Occipital lobe (tissue), 2 donors: ENCODE results near the gene NLRP5. TPM values are rescaled to one million over a fixed set of nuclear protein-coding genes. Genes with fewer than 3 reads are reported as not detected.
A peak's percentile ranks its signal among the peaks of the same experiment; 100 is the strongest.
"Not testable (repeated sequence)": the region's sequence is repeated elsewhere in the genome, so short reads cannot be mapped to it uniquely, and the experiment has no call there.

Experiments
- DNase-seq: peaks from one replicate; lab custom pipeline; 2025; lab: John Stamatoyannopoulos, UW
- total RNA-seq: library from RNA; depleted of rRNA; stranded (reverse); fragments of >200 nt; gene quantifications from one replicate; pipeline ENCODE4 v1.2.3, GENCODE V29; 2014

The NLRP5 gene
- not detected for total RNA-seq

DNA sequence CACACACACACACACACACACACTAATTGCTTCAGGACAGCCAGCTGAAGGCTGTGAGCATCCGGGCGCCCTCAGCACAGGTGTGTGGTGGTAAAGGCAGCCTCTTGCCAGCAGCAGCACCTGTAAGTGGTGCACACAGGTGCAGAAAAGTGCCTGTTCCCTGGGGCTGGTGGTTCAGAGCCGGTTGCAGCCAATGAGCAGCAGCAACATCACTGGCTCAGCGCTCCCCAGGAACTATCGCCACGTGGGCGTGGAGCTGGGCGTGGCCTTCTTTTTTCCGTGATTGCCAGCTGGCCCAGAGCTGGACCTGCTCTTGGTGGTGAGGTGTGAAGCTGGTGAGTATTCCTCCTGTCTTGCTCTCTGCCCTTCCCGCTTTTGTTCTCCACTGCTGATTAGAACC, at the start of gene NLRP5:
TSS of gene NLRP5 (plus strand) at position 289 of the 400 bp plus-strand sequence.
- no peak for DNase-seq

- no peak for DNase-seq
These were observed 47.4 kb upstream of the NLRP5 start for GRCh38 chr19:55939206-55939605.

DNA sequence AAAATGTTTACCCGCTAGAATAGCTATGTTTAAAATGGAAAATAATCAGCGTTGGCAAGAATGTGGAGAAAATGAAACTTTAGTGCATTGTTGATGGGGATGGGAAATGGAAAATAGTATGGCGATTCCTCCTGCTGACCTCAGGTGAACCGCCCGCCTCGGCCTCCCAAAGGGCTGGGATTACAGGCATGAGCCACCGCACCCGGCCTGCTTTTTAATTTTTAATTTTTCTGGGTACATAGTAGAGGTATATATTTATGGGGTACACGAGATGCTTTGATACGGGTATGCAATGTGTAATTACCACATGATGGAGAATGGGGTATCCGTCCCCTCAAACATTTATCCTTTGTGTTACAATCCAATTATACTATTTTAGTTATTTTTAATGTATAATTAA, 46.3 kb upstream of the NLRP5 start:
- no peak for DNase-seq

DNA sequence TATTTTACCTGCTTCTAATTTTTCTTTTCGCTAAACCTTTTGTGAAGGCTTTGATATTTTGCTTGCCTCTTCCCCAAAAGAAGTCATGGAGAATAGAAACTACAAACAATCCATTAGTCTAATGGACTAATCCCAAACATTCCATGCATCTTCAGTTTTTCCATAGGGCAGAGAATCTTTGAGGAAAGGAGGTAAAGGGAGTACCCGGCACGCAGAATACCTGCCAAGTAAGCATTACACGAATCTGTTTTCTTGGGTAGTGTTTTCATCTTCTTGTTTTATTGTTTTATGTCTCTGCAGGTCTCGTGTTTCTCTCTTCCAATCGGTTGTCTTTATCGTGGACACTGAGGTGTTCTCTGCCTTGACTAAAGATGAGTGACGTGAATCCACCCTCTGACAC, 39.0 kb upstream of the NLRP5 start, which contains the start of gene NLRP8:
TSS of gene NLRP8 (plus strand) at position 301 of the 400 bp plus-strand sequence.
- no peak for DNase-seq

DNA sequence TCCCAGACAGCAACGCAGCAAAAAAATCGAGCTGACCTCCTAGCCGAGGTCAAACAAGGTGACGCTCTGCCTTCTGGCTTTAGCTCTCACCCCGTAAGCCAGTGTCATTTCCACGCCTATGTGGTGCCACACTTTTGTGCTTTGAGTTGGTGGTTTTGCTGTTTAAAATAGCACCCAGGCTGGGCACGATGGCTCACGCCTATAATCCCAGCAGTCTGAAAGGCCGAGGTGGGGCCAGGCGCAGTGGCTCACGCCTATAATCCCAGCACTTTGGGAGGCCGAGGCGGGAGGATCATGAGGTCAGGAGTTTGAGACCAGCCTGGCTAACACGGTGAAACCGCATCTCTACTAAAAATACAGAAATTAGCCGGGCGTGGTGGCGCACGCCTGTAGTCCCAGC, 36.0 kb upstream of the NLRP5 start:
- not testable (repeated sequence) for DNase-seq

DNA sequence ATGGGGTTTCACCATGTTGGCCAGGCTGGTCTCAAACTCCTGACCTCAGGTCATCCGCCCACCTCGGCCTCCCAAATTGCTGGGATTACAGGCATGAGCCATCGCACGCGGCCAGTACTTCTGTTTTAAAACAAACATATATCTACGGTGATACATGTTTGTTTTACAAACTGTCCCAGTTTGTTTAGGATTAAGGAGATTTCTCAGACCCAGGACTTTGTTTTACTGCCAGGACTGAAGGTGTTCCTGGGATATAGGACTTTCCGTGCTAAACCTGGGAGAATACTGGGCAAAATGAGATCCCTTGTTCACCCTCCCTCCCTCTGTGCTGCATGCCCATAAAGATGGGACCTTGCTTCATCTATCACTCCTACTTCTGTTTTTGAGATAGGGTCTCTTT, 30.1 kb upstream of the NLRP5 start:
- DNase-seq, result no peak

DNA sequence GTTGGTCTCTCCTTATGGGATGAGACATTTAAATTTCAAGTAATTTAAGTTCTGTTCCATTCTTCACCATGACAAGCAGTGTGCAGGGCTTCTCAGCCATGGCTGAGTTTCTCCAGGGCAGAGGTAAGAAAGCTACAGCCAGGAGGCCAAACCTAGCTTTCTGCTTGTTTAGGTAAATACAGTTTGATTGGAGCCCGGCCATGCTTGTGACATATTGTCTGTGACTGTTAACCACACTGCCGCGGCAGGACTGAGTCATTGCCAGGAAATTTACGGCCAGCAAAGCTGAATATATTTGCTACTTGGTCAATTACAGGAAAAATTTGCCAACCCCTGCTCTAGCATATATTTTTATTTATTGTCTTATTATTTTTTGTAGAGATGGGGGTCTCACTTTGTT, 28.2 kb upstream of the NLRP5 start:
- DNase-seq, result no peak

DNA sequence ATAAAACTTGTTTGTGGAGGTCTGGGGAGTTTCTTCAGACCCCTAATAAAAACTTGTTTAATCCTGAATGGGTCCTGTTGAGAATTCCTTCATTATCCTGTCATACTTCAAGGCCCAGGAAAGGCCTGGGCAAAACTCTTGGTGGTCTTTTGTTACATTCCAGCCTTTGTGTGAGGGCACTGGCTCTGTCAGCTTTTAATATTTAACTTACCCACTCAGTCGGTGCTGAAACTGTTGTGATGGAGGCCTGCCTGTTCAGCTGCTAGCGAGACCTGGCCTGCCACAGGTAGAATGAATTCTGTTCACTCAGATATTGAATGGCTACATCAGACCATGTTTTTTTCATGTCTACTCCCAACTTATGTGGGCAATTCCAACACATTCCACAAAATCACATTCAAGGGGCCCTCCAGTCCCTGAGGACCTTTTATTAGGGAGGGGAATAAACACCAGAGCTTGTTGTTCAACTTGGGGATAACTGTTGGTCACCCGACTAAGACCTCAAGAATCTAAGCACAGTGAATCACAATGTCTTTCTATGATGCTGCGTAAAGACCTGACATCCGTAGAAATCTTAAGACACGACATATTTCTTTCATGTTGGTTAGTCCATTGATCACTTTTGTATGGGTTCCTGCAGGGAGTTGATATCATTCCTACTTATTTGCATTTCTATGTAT, 26.4 kb upstream of the NLRP5 start:
- no peak for DNase-seq

DNA sequence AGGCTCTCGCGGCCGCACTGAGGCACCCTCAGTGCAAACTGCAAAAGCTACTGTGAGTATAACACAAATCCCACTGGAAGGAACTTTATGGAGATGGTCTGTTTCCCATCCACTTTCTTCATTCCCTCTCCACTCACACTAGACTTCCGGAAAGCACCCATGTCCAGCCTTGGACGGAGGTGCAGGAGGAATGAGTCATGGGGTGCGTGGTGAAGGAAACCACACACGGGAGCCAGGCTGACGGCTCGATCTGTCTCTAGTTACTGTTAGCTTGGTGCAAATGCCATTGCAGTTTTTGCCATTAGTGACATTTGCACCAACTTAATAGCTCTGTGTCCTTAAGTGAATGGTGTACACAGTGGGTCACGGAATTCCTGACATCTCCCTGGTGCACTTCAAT, 24.4 kb upstream of the NLRP5 start:
- no peak for DNase-seq

DNA sequence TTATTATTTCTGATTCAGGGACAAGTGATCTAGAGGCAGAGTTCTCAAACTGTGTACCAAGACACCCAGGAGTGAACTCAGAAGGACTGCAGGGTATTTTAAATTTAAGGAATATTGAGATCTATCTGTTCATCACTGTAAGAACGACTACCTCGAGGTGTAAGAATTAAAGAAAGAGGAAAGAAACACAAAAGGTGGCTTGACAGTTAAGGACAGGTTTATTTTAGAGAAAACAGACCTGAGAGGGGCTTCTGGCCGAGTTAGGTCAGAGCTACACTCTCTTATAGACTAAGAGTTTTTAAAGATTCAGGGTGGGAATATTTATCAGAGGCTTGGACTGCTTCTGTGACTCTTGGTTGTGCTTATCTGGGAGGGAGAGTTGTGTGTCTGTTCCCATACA, 12.6 kb upstream of the NLRP5 start:
- no peak for DNase-seq

- DNase-seq, result no peak
These were observed 6.2 kb upstream of the NLRP5 start for GRCh38 chr19:55980415-55980814.

DNA sequence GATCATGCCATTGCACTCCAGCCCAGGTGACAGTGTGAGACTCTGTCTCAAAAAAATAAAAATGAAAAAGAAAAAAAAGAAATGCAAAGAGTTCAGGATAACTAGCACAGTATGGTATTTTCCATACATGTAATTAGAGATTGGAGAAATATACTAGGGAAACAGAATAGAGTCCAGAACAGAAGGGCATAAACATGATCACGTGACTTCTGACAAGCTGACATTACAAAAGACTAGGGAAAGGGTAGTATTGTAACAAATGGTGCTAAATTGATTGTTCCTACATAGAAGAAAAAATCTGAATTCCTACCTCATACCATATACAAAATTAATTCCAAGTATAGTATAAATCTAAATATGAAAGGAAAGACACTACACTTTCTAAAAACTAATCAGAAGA, 1.3 kb upstream of the NLRP5 start:
- DNase-seq, result no peak

- DNase-seq, result no peak
These were observed 4.3 kb downstream of the NLRP5 start for GRCh38 chr19:55990831-55991230.

- DNase-seq, result no peak
These were observed 6.9 kb downstream of the NLRP5 start for GRCh38 chr19:55993492-55993891.

GRCh38 chr19:56014765-56015164, 28.2 kb downstream of the NLRP5 start:
- DNase-seq, result no peak

DNA sequence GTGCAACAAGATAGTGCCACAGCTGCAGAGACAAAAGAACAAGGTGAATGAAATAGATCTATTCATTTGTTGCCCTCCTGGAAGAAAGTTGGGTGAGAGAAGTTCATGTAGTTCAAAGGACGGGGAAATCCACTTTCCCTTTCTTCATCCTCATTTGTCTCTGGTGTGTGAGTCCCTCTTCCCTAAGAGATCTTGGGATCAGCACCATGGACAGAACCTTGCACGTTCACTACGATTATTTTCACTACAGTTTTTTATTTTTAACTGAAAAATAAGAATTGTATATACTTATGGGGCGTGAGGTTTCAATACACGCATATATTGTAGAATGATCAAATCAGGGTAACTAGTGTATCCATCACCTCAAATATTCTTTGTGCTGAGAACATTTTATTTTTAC, 29.2 kb downstream of the NLRP5 start:
- DNase-seq, result no peak

DNA sequence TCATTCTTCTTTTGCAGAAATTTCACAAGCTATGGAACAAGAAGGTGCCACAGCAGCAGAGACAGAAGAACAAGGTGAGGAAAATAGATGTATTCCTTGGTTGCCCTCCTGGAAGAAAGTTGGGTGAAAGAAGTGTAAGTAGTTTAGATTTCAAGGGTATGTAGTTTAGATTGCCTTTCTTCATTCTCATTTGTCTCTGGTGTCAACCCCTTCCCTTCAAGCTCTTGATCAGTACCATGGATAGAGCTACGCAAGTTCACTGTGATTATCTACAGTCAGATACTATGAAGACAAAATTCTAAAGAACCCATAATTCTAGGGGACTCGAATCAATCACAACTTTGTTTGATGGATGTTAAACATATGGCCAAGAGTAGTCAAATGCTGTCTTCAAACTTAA, 32.8 kb downstream of the NLRP5 start:
- not testable (repeated sequence) for DNase-seq

DNA sequence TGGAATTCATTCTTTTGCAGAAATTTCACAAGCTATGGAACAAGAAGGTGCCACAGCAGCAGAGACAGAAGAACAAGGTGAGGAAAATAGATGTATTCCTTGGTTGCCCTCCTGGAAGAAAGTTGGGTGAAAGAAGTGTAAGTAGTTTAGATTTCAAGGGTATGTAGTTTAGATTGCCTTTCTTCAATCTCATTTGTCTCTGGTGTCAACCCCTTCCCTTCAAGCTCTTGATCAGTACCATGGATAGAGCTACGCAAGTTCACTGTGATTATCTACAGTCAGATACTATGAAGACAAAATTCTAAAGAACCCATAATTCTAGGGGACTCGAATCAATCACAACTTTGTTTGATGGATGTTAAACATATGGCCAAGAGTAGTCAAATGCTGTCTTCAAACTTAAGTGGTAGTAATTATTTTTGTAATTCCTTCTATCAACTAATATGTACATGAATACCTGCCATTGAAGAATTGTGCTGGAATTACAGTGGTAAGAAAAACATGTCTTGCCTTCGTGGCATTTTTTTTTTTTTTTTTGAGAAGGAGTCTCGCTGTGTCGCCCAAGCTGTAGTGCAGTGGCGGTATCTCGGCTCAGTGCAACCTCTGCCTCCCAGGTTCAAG, 33.9 kb downstream of the NLRP5 start:
- not testable (repeated sequence) for DNase-seq

DNA sequence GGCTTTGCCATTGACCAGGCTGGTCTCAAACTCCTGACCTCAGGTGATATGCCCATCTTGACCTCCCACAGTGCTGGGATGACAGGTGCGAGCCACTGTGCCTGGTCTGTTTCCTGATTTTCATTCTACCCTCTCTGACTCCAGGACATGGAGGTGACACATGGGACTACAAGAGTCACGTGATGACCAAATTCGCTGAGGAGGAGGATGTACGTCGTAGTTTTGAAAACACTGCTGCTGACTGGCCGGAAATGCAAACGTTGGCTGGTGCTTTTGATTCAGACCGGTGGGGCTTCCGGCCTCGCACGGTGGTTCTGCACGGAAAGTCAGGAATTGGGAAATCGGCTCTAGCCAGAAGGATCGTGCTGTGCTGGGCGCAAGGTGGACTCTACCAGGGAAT, 40.2 kb downstream of the NLRP5 start:
- DNase-seq, result no peak

DNA sequence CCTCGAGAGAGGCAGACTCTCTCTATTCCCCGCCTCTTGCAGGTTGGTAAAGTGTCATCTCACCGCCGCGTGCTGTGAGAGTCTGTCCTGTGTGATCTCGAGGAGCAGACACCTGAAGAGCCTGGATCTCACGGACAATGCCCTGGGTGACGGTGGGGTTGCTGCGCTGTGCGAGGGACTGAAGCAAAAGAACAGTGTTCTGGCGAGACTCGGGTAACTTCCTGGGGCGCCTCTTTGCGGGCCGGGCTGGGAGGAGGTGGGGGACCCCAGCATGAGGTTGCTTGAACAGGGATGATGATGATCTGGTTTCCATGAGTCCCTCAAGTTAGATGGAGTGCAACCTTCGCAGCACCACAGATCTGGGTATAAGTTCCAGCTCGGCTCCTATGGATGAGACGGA, 67.0 kb downstream of the NLRP5 start:
- no peak for DNase-seq

DNA sequence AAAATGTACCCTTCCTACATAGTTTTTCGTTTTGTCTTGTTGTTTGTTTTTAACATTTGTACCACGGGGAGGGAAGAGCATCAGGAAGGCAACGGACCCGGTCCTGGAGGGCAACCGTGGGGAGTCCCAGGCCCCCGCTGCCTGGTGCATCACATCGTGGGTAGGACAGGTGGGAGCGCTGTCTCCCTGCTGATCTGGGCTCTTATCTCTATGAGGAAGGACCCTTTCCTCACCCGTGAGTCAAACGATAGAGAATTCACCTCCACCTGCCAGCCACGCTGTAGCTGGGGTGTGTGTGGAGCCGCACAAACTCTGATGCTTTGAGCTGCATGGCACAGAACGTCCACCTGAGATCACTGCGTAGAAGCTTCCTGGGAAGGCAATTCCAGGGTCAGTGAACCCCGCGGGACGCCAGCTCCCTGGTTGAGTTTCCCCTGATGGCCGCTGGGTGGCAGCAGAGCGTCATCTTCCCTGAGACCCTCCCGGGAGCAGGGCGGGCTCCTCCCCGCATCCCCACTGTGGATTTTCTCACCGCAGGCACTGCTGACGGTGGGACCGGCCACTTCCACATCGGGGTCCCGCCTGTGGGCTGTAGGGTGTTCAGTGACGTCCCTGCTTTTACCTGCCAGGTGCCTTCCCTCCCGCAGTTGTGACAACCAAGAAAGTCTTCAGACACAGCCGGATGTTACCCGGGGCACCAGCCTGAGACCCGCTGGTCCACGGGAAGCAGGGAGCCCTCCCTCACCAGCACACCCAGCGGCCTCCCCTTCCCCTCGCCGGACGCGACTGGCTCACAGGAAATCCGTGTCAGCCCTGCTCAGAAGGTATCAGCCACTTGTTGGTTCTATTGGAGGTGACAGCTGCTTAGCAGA, 79.8 kb downstream of the NLRP5 start:
- peak; percentile 8 for DNase-seq

DNA sequence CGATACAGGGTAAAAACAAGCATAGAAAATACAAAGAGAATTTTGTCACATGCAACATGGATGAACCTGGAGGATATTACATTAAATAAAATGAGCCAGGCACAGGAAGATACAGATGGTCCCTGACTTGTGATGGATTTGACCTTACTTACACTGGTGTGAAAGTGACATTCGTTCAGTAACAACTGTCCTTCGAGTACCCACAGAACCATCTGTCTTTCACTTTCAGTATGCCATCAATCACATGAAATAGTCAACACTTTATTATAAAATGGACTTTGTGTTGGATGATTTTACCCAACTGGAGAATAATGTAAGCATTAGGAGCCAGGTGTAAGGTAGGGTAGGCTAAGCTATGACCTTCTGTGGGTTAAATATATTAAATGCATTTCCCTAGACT, 83.1 kb downstream of the NLRP5 start:
- no peak for DNase-seq
